Activated CD8-positive, alpha-beta T cell treated with anti-CD3 and anti-CD28 coated beads for 36 hours (primary cell): ENCODE data around the gene ITGA6. TPM values are rescaled to one million over a fixed set of nuclear protein-coding genes. Genes with fewer than 3 reads are reported as not detected.

Experiments
- ATAC-seq: fragments of 200-7000 bp; cut with Tn5 transposase; one replicate; pipeline ENCODE4 v1.10.0; 2021; ENCODE audit warnings: mild to moderate bottlenecking, moderate library complexity
- CTCF ChIA-PET: fragments of 350-600 bp; sonication (Branson Sonifier 250); formaldehyde crosslinking; loops from one replicate; lab custom pipeline; 2021; ENCODE audit warnings: antibody characterized with exemption; lab: Charles Lee
- POLR2A ChIA-PET: fragments of 350-600 bp; sonication (Branson Sonifier 250); formaldehyde crosslinking; loops from one replicate; lab custom pipeline; 2021; ENCODE audit warnings: antibody characterized with exemption; lab: Charles Lee
- DNase-seq: peaks from one replicate; pipeline ENCODE4 v3.0.0-alpha.2; 2020
- H3K27ac Mint-ChIP-seq: one replicate; pipeline ENCODE4 v1.8.0; 2021; ENCODE audit warnings: mild to moderate bottlenecking, mixed read lengths
- H3K27me3 Mint-ChIP-seq: one replicate; pipeline ENCODE4 v1.8.0; 2021; ENCODE audit warnings: mixed read lengths
- H3K36me3 Mint-ChIP-seq: one replicate; pipeline ENCODE4 v1.8.0; 2021; ENCODE audit warnings: low read depth, mixed read lengths
- H3K4me1 Mint-ChIP-seq: one replicate; pipeline ENCODE4 v1.8.0; 2021; ENCODE audit warnings: low read depth, mixed read lengths
- H3K4me3 Mint-ChIP-seq: one replicate; pipeline ENCODE4 v1.8.0; 2021; ENCODE audit warnings: mild to moderate bottlenecking, moderate library complexity, mixed read lengths
- H3K9me3 Mint-ChIP-seq: one replicate; pipeline ENCODE4 v1.8.0; 2021; ENCODE audit warnings: mixed read lengths
- intact Hi-C: fragments of 100-400 bp; cut with micrococcal nuclease; formaldehyde crosslinking; loops from one replicate; pipeline ENCODE4 v1.10.0; 2022
- total RNA-seq, 2 experiments: library from RNA; stranded (reverse); gene quantifications; one replicate each; pipeline ENCODE4 v1.2.3, GENCODE V29; 2021
- TF ChIP-seq, protein P1 (sequence below): fragments of 200-600 bp; IDR thresholded peaks from one replicate; pipeline ENCODE4 v1.8.0; 2022; ENCODE audit warnings: antibody characterized with exemption, mild to moderate bottlenecking

Gene ITGA6
- total RNA-seq, 2 experiments from 2014 or later = 7.9 to 8.4 TPM

DNA sequence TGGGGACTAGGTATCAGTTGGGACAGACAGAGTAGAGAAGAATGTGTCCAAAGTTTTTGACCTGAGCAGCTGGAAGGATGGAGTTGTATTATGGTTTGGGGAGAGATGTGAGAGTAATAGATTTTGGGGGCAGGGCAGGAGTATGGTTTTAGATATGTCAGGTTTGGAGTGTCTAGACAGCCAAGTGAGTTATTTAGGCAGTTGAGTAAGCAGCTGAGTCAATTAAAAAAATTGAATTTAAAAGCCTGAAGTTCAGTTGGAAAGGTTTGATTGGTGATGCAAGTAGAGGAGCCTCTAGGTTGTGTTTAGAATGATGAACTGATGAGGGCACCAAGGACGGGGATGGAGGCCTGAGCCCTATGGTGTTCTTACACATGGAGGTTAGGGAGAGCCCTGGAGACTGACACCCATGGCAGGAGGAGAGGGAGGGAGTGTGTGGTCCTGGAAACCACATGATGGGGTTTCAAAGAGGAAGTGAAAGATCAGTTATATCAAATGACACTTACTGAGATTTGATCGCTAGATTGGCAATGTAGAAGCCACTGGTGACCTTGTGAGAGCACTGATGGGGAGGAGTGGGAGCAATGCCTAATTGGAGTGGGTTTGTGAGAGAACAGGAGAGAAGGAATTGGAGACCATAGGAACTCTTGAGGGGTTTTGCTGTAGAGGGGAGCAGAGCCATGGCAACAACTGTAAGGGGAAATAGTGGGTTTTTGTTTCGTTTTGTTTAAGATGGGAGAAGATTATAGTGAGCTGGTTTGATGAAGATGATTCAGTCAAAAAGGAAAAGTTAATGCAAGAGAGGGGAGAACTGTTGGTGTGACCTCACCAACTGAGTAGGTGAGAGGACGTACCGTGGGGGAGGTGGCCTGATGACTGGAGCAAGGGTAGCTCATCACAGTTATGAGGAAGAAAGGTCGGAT, 10.3 kb downstream of the ITGA6 start:
- ATAC-seq (peak; percentile 83), DNase-seq (peak; percentile 84)
- Mint-ChIP-seq H3K4me3 (no peak overlapping the region), H3K9me3 (no peaks in the 10 kb centered on the region), H3K4me1 (peaks cover 61% of the 10 kb centered on the region), H3K27ac (no peak overlapping the region), H3K36me3 (no peaks in the 10 kb centered on the region), H3K27me3 (no peaks in the 10 kb centered on the region)
- CTCF ChIA-PET = interaction anchor here (0.6 to 33.7 kb wide), 6 partner anchors 8 to 331 kb away, joined by 3 to 746 read pairs (median 4); partner anchors contain the start of gene ITGA6
- TF ChIP-seq, protein P1, sequence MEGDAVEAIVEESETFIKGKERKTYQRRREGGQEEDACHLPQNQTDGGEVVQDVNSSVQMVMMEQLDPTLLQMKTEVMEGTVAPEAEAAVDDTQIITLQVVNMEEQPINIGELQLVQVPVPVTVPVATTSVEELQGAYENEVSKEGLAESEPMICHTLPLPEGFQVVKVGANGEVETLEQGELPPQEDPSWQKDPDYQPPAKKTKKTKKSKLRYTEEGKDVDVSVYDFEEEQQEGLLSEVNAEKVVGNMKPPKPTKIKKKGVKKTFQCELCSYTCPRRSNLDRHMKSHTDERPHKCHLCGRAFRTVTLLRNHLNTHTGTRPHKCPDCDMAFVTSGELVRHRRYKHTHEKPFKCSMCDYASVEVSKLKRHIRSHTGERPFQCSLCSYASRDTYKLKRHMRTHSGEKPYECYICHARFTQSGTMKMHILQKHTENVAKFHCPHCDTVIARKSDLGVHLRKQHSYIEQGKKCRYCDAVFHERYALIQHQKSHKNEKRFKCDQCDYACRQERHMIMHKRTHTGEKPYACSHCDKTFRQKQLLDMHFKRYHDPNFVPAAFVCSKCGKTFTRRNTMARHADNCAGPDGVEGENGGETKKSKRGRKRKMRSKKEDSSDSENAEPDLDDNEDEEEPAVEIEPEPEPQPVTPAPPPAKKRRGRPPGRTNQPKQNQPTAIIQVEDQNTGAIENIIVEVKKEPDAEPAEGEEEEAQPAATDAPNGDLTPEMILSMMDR = no peak
- POLR2A ChIA-PET = interaction anchor here (0.6 to 6.3 kb wide), 6 partner anchors 9 to 25 kb away, joined by 3 to 43 read pairs (median 6); partner anchors contain the start of gene ITGA6
- intact Hi-C loops = no loop called here

DNA sequence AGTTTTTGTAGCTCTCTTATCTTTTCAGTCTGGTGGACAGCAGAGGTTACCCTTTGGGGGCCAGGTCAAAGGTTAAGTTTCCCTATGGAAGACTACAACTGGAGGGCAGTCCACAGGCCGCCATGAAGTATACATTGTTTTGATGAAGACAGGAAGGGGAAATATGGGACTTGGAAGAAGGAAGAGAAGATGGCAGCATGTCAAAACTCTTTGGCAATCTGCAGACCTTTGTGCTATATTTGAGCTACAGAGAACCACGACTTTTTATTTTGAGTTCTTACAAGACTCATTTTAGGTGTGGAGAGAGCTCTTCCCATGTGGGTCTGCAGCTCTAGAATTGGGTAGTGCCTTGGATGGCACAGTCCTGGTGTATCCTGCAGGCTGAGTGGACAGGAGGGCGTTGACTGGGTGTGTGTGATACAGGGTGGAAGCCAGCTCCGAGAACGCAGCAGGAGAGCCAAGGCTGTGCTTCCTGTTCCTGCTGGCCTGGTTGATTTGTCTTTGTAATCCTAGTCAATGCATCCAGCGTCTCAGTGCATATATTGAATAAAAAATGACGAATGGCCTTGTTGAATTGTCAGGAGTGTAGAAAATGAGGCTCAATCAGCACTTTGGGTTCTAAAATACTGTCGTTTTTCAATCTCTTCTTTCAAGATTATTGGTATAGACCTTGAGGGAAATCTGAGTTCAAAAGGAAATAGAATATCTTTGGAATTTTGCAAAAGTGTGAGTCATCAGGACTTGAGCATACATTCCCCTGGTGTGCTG, 11.5 kb downstream of the ITGA6 start:
- DNase-seq (no peak), ATAC-seq (no peak)
- Mint-ChIP-seq H3K27ac (peak overlapping the region; percentile 7), H3K27me3 (no peaks in the 10 kb centered on the region), H3K36me3 (no peaks in the 10 kb centered on the region), H3K9me3 (no peaks in the 10 kb centered on the region), H3K4me3 (peak overlapping the region; percentile 7), H3K4me1 (peaks cover 60% of the 10 kb centered on the region)
- intact Hi-C loops = no loop called here
- CTCF ChIA-PET = interaction anchor here (0.6 to 33.7 kb wide), 5 partner anchors 8 to 48 kb away, joined by 3 to 746 read pairs (median 4); partner anchors contain the start of gene ITGA6
- POLR2A ChIA-PET = interaction anchor here (1.5 to 6.3 kb wide), 5 partner anchors 8 to 23 kb away, joined by 5 to 43 read pairs (median 7); partner anchors contain the start of gene ITGA6
- TF ChIP-seq, protein P1 = no peak

DNA sequence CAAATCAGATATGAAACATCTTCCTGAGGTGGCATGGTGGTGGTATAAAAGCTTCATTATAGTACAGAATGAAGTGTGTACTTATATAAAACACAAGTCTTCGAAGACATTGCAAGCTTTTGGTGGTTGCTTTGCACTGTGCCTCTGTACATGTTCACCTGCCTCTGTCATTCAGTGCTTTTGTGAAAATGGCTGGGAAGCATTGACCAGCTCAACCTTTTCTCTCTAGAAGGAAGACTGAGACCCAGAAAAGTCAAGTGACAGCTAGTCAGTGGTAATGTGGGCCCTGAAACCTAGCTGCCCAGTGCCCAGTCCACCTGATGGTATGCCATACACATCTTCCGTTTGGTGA, 12.1 kb downstream of the ITGA6 start:
- TF ChIP-seq, protein P1 = no peak
- no peaks in the 10 kb centered on the region for H3K27me3 Mint-ChIP-seq
- intact Hi-C loops = no loop called here
- no peak for DNase-seq
- no peaks in the 10 kb centered on the region for H3K9me3 Mint-ChIP-seq
- no peak overlapping the region for H3K4me3 Mint-ChIP-seq
- POLR2A ChIA-PET = interaction anchor here (6.3 kb wide), 1 partner anchor 11 kb away, joined by 43 read pairs; the partner anchor contains the start of gene ITGA6
- H3K27ac Mint-ChIP-seq = no peak overlapping the region
- H3K36me3 Mint-ChIP-seq = no peaks in the 10 kb centered on the region
- CTCF ChIA-PET = interaction anchor here (0.6 to 33.7 kb wide), 4 partner anchors 11 to 312 kb away, joined by 3 to 746 read pairs (median 44); partner anchors contain the start of gene ITGA6
- ATAC-seq = no peak
- H3K4me1 Mint-ChIP-seq = peaks cover 57% of the 10 kb centered on the region

DNA sequence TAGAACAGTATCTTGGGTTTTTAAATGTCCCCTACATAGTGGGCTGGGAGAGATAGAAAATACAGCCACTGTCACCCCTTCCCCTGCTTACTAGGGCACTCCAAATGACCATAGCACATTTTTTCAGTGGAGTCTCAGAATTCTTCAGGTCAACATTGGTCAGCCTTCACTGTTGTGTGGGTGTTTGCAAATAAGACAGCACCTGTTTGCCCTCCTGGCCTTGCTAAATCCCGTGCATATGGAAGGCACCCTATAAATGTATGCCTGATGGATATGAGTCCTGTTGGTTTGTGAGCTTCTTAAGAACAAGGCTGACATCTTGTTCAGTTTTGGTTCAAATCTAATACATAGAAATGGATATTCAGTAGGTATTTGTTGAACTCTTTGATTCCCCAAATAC, 12.5 kb downstream of the ITGA6 start:
- no peak for DNase-seq
- intact Hi-C loops = no loop called here
- Mint-ChIP-seq H3K4me3 (no peak overlapping the region), H3K4me1 (peaks cover 52% of the 10 kb centered on the region), H3K36me3 (peaks cover 1% of the 10 kb centered on the region), H3K9me3 (no peaks in the 10 kb centered on the region), H3K27ac (no peak overlapping the region), H3K27me3 (no peaks in the 10 kb centered on the region)
- TF ChIP-seq, protein P1 = no peak
- CTCF ChIA-PET = interaction anchor here (1.3 to 33.7 kb wide), 4 partner anchors 11 to 313 kb away, joined by 4 to 746 read pairs (median 50); partner anchors contain the start of gene ITGA6
- ATAC-seq = no peak
- POLR2A ChIA-PET = interaction anchor here (2.0 to 6.3 kb wide), 2 partner anchors 11 to 18 kb away, joined by 7 to 43 read pairs; partner anchors contain the start of gene ITGA6
